Adrenal gland (tissue), 5 donors: Measurements from ENCODE around the gene CDKL1.

Experiments used
- POLR2A ChIP-seq, 2 donors: fragments of 450-650 bp; IDR thresholded peaks; one replicate each; pipeline ENCODE4 v1.6.1; 2017; ENCODE audit warnings: antibody characterized with exemption in 2 of 2, mild to moderate bottlenecking in 2 of 2, moderate library complexity in 1 of 2
- TF ChIP-seq, protein P1 (sequence below), 6 experiments: fragments of 450-650 bp in 4 of 6; fragments of 200-600 bp in 2 of 6; sonication (generic) in 1 of 6; IDR thresholded peaks; 1 replicate in 5 of 6; 2 replicates in 1 of 6; pipeline versions ENCODE4 v1.5.1 to v1.8.0; 2016 to 2021; ENCODE audit warnings: antibody characterized with exemption in 6 of 6, mild to moderate bottlenecking in 2 of 6, moderate library complexity in 1 of 6
- donor health status: DM: no; HTN: no; CAD: no.

DNA sequence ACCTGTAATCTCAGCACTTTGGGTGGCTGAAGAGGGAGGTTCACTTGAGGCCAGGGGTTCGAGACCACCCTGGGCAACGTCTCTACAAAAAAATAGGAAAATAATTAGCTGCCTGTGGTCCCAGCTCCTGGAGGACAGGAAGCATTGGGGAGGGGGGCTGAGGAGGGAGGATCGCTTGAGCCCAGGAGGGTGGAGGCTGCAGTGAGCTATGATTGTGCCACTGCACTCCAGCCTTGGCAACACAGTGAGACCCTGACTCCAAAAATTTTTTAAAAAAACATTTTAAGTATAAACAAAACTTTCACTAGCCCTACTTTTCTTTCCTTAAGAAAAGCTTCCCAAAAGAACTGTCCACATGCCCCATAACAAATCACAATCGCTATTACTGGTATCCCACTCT, 86.2 kb downstream of the CDKL1 start:
- TF ChIP-seq, protein P1, sequence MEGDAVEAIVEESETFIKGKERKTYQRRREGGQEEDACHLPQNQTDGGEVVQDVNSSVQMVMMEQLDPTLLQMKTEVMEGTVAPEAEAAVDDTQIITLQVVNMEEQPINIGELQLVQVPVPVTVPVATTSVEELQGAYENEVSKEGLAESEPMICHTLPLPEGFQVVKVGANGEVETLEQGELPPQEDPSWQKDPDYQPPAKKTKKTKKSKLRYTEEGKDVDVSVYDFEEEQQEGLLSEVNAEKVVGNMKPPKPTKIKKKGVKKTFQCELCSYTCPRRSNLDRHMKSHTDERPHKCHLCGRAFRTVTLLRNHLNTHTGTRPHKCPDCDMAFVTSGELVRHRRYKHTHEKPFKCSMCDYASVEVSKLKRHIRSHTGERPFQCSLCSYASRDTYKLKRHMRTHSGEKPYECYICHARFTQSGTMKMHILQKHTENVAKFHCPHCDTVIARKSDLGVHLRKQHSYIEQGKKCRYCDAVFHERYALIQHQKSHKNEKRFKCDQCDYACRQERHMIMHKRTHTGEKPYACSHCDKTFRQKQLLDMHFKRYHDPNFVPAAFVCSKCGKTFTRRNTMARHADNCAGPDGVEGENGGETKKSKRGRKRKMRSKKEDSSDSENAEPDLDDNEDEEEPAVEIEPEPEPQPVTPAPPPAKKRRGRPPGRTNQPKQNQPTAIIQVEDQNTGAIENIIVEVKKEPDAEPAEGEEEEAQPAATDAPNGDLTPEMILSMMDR (IDR thresholded peaks at IDR 0.05): no peak
- no peak for TF ChIP-seq POLR2A (IDR thresholded peaks at IDR 0.05)
